GM19467 (cell line): Measurements from ENCODE around the gene IPP.
"Not testable (repeated sequence)": the region's sequence is repeated elsewhere in the genome, so short reads cannot be mapped to it uniquely, and the experiment has no call there.

Experiments
- ATAC-seq: cut with Tn5 transposase; IDR thresholded peaks from one replicate; pipeline ENCODE4 v1.9.1; 2021; ENCODE audit warnings: mild to moderate bottlenecking, moderate library complexity; ENCODE audit not compliant: unreplicated experiment

Gene IPP

GRCh38 chr1:45750298-45751038 lies at the start of gene IPP:
Gene IPP, minus strand, starts transcription at chr1:45750653. Its CDS starts 4,242 bp downstream, at chr1:45746411.
- ATAC-seq: peak; percentile 92

DNA sequence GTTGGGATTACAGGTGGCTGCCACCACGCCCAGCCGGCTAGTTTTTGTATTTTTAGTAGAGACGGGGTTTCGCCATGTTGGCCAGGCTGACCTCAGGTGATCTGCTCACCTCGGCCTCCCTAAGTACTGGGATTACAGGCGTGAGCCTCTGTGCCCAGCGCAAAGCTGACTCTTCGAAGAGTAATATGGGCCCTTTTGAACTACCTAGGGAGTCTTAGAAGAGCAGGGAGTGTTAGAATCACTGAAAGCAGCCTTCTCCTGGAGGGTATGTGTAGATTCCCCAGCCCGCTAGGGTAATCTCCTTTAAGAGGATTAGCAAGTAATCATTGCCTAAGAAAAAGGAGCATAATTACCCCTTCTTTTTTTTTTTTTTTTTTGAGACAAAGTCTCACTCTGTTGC lies 46.5 kb upstream of the IPP start:
- no peak for ATAC-seq

DNA sequence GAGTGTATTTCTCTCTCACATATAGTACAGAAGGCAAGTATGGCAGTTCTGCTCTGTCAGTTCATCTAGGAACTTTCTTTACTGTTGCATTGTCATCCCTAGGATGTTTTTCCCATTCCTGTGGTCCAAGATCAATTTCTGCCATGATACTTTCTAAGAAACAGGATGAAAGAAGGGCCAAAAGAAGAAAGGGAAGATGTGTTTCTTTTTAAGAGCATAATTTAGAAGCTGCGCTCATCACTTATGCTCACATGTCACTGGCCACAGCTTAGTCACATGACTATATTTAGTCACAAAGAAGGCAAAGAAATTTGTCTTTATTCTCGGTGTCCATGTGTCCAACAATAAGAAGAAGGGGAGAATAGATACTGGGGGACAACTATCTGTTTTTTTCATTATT lies 45.9 kb upstream of the IPP start:
- ATAC-seq: no peak

DNA sequence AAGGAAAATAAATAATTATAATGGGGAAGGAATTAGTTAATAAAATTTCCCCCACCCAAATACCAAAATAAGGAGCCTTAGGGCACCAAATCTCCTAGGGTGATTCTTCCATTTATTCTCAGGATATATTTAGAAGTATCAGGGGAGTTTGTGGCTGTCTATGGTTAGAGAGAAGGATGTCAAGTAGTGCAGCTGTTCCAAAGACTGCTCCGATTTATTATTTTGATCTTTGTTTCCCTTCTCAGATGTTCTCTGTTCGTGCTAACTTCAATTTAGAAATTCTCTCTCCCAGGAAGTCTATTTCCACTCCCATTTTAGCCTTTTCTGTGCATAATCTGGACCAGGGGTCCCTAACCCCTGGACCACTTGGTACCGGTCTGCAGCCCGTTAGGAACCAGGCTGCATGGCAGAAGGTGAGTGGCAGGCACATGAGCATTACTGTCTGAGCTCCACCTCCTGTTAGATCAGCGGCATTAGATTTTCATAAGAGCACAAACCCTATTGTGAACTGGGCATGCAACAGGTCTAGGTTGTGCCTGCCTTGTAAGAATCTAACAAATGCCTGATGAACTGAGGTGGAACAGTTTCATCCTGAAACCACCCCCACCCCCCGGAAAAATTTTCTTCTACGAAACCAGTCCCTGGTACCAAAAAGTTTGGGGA lies 43.6 kb upstream of the IPP start:
- ATAC-seq: no peak

DNA sequence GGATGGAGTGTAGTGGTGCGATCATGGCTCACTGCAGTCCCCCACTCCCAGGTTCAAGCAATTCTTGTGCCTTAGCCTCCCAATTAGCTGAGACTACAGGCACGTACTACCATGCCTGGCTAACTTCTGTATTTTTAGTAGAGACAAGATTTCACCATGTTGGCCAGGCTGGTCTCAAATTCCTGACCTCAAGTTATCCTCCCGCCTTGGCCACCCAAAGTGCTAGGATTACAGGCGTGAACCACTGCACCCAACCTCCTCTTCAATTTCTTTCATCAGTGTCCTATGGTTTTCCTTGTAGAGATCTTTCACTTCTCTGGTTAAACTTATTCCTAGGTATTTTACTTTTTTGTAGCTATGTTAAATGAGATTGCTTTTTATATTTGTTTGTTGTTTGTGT lies 42.3 kb upstream of the IPP start:
- no peak for ATAC-seq

GRCh38 chr1:45789601-45790000 lies 39.1 kb upstream of the IPP start:
- ATAC-seq: no peak

DNA sequence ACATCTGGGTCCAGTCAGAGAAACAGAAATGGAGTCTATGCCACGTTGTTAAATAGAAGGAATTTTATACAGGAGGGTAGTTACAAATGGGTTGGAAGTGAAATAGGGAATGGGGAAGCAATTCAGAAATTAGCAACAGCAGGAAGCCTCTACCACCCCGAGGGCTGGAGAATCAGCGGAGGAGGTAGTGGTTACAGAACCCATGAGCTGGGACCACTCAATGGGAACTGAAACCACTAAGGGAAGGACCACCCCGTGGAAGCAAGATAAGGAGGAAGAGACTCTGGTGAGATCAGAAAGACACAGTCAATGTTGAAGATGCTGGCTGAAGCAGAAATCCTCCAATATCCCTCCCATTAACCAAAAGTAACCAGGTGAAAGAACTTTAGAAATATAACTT lies 37.5 kb upstream of the IPP start:
- ATAC-seq: no peak

DNA sequence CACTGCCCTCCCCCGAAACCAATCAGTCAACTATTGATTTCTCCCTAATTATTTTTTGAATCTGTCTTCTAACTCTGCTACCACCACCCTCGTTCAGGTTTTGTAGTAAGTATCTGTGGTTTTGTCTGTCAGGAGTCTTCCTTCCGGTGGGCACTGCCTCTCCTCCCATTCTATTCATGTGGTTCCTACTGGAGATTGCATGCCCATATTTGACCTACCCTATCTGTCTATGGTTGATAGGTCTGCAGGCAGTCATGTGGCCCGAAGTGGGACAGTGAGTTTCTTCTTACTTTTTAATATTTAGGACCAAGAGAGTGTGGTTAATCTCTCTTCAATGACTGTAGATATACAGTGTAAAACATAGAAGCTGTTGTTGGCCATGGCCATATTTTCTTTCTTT lies 35.1 kb upstream of the IPP start:
- ATAC-seq: no peak

- ATAC-seq: no peak
These were observed 25.3 kb upstream of the IPP start for GRCh38 chr1:45775794-45776193.

DNA sequence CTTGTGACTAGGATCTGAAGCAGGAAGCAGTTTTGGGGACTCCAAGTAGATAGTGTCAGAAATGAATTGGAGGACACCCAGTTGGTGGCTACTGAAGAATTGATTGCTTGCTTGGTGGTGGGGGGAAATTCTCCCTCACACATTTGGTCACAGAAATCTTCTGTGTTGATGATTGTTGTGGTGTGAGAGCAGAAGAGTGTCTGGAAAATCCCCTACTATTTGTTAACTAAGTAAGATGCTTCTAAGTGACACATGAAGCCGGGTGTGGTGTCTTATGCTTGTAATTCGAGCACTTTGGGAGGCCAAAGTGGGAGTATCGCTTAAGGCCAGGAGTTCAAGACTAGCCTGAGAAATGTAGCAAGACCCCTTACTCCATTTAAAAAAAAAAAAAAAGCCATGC lies 22.5 kb upstream of the IPP start:
- no peak for ATAC-seq

DNA sequence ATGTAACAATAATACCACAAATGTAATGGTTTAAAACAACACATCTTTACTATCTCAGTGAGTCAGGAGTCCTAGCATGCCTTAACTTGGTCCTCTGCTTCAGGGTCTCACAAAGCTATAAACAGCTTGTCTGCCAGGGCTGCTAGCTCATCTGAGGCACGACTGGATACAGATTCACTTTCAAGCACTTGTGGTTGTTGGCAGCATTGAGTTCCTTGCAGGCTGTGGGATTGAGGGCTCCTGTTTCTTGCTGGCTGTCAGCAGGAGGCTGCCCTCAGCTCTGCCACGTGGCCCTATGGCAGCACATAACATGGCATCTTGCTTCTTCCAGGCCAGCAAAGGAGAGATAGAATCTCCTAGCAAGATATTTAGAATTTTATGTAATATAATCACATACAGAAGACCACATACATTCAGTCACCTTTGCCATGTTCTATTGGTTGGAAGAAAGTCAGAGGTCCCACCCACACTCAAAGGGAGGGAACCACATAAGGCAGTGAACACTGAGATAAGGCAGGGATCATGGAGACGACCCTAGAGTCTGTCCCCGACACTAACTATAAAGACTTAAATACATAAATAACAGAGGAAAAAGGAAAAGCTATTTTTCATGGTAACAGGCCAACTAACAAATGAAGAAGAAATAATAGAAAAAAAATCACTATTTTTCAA lies 18.9 kb upstream of the IPP start:
- no peak for ATAC-seq

- no peak for ATAC-seq
These were observed 16.6 kb upstream of the IPP start for GRCh38 chr1:45767035-45767434.

DNA sequence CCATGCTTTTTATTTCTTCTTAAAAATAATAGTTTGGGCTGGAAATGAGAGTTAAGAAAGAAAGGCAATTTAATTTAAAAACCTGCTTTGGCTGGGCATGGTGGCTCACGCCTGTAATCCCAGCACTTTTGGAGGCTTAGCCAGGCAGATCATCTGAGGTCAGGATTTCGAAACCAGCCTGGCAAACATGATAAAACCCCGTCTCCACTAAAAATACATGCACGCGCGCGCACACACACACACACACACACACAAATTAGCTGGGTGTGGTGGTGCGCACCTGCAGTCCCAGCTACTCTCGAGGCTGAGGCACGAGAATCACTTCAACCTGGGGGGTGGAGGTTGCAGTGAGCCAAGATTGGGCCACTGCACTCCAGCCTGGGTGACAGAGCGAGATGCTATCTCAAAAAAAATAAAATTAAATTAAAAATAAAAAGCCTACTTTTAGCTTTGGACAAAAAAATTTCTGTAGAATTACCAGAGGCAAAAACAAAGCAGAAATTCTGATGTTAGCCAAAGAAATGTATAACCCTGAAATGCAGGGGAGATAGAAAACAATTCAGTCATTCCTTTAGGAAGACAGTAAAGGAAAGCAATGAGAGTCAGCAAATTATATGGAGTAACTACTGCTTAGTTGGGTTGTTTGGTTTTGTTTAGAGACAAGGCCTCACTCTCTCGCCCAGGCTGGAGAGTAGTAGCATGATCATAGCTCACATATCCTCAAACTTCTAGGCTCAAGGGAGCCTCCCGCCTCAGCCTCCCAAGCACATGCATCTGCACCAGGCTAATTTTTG lies 15.7 kb upstream of the IPP start:
- no peak for ATAC-seq

GRCh38 chr1:45762291-45762690 lies 11.8 kb upstream of the IPP start:
- ATAC-seq: no peak

DNA sequence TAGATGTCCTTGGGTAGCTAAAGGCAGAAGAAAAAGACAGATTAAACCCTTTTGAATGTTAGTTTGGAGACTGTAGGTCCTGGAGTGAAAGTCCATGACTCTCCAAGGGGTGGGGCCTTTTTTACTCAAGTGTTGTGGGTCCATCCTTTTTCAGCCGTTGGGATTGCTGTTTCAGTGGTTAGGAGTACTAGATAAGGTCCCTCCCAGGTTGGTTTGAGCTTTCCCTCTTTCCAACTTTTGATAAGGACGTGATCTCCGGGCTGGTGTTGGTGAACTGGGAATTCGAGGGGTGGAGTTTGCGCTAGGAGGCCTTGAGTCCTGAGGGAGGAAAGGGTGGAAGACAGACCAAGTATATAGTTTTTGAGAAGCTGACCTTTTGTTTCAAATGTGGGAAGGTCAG lies 5.2 kb upstream of the IPP start:
- ATAC-seq: no peak

- ATAC-seq: no peak
These were observed 3.0 kb upstream of the IPP start for GRCh38 chr1:45753248-45754037.

GRCh38 chr1:45752441-45753052 lies 2.1 kb upstream of the IPP start:
- ATAC-seq: no peak

GRCh38 chr1:45752014-45752413 lies 1.6 kb upstream of the IPP start:
- ATAC-seq: no peak

GRCh38 chr1:45751039-45751838 lies 786 bp upstream of the IPP start:
- not testable (repeated sequence) for ATAC-seq
